Dermis lymphatic vessel endothelial cell (primary cell): Measurements from ENCODE around the gene TMEM235. TPM values are rescaled to one million over a fixed set of nuclear protein-coding genes. Genes with fewer than 3 reads are reported as not detected.

Experiments
- total RNA-seq: library from RNA; depleted of rRNA; stranded (reverse); fragments of >200 nt; gene quantifications from 2 replicates; pipeline ENCODE4 v1.2.1, GENCODE V29; 2014

Gene TMEM235
- total RNA-seq, result 0.09 and 2.2 TPM in 2 replicates

DNA sequence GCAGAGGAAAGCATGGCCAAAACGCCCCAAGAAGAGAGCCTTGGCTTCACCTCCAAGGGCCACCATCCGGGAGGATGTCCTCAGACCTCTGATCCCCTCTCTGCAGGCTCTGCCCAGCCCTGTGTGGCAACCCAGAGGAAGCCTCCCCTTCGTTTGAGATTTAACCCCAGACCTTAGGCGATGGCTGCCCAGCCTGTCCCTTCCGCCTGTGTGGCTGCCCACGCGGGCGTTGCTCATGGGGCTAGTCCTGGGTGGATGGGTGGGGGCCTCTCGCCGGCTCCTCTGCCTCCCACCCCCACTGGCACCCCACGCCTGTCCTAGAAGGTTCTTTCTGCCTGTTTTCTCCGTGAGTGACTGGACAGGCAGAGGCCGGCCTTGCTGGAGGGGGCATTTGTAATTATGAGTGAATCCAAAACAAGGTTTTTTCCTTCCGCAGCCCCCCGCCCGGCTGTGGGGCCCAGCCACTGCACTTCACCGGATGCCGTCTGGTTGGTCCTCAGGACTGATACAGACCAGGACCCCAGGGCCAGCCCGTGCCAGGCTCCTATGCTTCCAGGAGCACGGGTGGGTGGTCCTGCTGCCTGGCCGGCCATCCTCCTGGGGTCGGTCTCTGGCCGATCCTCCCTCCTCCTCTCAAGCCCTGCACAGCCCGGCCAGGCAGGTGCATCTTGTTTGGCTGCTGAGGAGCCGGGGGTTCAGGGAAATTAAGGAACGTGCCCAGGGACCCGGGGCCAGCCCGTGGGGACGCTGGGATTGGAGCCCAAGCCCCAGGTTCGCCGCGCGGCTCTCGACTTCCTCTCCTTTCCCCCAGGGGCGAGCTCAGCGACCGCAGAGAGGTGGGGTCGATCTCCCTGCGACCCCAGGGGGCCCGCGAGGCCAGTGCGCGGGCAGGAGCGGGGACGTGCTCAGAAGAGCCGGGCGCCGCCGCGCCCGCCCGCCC, at the start of gene TMEM235:
TMEM235 (plus strand) TSS at position 636 of the 940 bp plus-strand sequence. CDS start 393 bp downstream, outside the sequence.

DNA sequence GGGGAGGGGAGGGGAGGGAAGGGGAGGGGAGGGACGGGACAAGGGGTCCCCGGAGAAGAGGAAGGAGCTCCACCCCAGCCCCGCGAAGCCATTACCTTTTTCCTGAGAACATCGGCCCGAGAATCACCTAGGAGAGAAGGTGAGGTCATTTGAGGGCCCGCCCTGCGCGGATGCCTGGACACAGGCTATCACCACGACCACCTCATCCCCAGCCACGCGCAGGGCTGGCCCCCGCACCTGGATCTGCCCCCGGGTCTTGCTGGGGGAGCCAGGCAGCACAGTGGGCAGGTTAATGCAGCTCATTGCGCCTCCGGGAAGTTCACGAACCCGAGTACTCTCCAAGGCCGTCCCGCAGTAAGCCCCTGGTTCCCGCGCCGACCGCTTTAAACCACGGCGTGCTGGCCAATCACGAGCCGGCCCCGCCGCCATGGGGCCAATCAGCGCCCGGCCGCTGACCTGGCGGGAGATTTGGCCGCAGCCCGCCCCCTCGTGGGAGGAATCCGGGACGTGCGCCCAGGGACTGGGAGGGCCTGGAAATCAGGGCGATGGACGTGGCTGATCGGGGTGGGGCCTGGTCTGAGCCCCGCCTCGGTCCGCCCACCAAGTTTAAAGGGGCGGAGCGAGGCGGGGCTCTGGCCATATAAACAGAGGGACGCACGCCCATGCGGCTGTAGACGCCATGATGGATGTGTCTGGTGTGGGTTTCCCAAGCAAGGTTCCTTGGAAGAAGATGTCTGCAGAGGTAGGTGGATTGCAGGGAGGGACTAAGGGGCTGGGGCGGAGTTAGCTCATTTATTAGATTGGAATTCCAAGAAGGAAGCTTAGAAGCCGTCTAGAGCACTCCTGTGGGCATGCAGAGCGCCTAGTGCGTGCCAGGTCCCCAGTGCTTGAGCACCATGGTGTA, 44.5 kb upstream of the TMEM235 start, which contains the start of the genes AFMID and TK1:
AFMID (plus strand) TSS at position 671 of the 904 bp plus-strand sequence; CDS start at position 680, 9 bp downstream.
TK1 (minus strand) TSS at position 361 of the 904 bp plus-strand sequence; CDS start at position 303, 58 bp downstream.

DNA sequence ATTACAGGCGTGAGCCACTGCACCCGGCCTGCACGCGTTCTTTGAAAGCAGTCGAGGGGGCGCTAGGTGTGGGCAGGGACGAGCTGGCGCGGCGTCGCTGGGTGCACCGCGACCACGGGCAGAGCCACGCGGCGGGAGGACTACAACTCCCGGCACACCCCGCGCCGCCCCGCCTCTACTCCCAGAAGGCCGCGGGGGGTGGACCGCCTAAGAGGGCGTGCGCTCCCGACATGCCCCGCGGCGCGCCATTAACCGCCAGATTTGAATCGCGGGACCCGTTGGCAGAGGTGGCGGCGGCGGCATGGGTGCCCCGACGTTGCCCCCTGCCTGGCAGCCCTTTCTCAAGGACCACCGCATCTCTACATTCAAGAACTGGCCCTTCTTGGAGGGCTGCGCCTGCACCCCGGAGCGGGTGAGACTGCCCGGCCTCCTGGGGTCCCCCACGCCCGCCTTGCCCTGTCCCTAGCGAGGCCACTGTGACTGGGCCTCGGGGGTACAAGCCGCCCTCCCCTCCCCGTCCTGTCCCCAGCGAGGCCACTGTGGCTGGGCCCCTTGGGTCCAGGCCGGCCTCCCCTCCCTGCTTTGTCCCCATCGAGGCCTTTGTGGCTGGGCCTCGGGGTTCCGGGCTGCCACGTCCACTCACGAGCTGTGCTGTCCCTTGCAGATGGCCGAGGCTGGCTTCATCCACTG, 17.3 kb upstream of the TMEM235 start, which contains the start of gene BIRC5:
BIRC5 (plus strand) TSS at position 238 of the 690 bp plus-strand sequence; CDS start at position 302, 64 bp downstream.

Other genes with a start within 250 kb of the TMEM235 start
- gene TMC6, start 102.9 kb upstream of the TMEM235 start, total RNA-seq, result 33.3 and 41.2 TPM in 2 replicates
- 0.17 and 0.33 TPM in 2 replicates for gene TMC8, start 100.9 kb upstream of the TMEM235 start, total RNA-seq
- not detected in 2 replicates for gene C17orf99, start 85.2 kb upstream of the TMEM235 start, total RNA-seq
- 28.9 and 42.4 TPM in 2 replicates for gene SYNGR2, start 63.0 kb upstream of the TMEM235 start, total RNA-seq
- gene TK1, start 44.6 kb upstream of the TMEM235 start, total RNA-seq, result 33.1 and 35.9 TPM in 2 replicates
- gene AFMID, start 44.3 kb upstream of the TMEM235 start, total RNA-seq, result 75.9 and 153 TPM in 2 replicates
- gene BIRC5, start 17.4 kb upstream of the TMEM235 start, total RNA-seq, result 14.4 and 15.0 TPM in 2 replicates
- gene SOCS3, start 128.4 kb downstream of the TMEM235 start, total RNA-seq, result 67.0 and 105 TPM in 2 replicates
- 27.6 and 29.3 TPM in 2 replicates for gene PGS1, start 147.0 kb downstream of the TMEM235 start, total RNA-seq